ENCODE measurements around the gene CHML.

DNA sequence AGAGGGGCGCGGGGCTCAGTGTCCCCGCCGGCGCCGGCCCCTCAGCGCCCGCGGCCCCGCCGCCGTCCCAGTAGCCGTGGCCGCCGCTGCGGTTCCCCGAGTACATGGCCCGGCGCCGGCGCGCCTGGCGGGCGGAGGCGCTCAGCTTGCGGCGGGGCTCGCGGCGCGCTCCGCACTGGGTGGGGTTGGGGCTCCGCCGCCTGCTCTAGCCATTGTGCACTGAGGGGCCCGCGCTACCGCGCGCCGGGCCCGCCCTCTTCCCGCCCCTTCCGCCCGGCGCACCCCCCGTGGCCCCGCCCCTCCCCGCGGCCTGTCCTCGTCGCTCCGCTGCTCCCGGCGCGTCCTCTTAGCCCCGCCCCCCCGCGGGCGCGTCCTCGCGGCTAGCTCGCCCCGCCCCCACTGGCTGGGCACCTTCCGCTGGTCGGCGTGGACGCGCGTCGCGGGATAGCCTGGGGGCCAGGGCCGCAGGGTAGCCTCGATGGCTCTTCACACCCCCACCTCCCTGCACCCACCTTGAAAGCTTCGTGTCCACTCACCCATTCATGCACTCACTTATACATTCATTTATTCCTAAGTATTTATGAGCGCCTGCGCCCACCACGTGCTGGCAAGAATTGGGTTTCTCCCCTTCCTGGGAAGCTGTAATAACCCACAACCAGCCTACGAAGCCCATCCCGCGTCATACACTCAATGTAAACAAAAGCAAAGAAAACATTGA lies at the start of gene CHML, which contains the start of gene OPN3:
- peak; percentile 69; the same call in 1 of the 2 replicates for TF ChIP-seq TAF1 (IDR thresholded peaks at IDR 0.05; ENCODE audit: borderline replicate concordance, insufficient read depth, low read length)
- TF ChIP-seq POLR2AphosphoS5 (IDR thresholded peaks at IDR 0.05; ENCODE audit: low read depth, low read length) = peak; percentile 67; the same call in 1 of the 2 replicates
- no peak for TF ChIP-seq REST (IDR thresholded peaks at IDR 0.05; ENCODE audit: insufficient read depth in 1 of 2, low read depth in 2 of 2, low read length in 2 of 2)
- no peak for TF ChIP-seq SIN3A (IDR thresholded peaks at IDR 0.05; ENCODE audit: borderline replicate concordance, insufficient read depth, low read length)
